ENCODE data around the gene UBXN6.

Gene UBXN6

GRCh38 chr19:4457654-4458395, at the start of gene UBXN6:
Gene UBXN6 (minus strand): TSS chr19:4457794. CDS start chr19:4457697, 97 bp downstream.
- peak; percentile 97 for DNase-seq

GRCh38 chr19:4507150-4507452, 49.5 kb upstream of the UBXN6 start:
- no peak for DNase-seq

DNA sequence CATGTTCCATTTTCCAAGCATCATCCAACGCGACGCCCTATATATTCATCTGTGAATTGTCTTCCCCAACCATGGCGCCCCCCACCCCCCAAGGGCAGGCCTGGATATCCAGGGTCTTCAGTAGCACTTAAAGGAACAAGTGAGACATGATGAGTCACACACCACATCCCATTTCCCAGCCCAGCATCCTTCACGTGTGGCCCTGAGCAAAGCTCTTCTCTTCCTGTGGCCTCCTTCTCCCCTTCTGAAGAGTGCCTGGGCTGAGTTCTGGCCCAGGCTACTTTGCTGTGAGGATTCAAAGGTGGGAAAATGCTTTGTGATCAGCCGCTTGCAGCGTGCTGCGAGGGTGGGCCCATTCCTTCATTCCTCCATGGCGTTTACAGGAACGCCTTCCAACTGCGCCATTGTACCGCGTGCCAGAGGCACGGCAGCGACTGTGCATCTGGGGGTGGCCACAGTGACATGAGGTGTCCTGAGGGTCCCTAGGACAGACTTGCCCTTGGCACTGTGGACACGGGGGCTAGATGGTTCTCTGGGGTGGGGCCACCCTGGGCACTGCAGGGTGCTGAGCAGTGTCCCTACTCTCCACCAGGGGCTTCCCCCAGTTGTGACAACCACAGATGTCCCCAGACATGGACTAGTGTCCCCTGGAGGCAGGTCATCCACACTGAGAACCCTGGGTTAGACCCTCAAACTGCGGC, 49.0 kb upstream of the UBXN6 start:
- DNase-seq, result no peak

DNA sequence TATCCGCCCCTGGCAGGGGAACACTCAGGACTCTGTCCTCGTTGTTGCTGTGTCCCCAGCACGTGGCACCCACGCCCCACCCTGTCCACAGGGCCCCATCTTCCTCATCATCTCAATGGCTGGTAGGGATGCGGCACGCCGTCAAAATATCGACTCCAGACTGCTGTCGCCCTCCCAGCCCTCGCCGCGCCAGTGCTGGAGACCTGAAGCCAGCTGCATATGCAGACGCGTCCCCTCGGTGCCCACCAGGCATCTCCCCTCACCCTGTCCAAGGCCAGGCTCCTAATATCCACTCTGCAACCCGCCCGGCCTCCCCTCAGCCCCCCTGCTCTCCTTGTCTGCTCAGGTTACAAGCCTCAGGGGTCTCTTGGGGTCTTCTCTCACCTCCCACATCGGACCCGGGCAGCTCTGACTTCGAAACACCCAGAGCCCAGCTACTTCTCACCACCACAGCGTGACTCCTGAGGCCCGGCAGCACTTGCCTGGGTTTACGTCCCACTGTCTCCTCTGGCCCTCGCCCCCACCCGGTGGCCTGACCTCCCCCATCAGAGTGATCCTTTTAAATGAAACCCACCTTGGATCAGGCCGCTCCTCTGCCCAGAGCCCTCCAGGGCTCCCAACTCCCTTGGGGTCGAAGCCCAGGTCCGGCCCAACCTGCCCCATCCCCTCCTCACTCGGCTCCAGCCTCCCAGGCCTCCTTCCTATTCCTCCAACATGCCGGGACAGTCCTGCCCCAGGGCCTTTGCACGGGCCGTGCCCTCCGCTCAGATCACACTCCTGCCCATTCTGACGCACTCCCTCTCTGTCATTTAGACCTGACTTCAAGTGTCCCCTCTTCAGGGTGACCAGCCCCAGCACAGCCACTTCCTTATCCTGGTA, 48.2 kb upstream of the UBXN6 start:
- DNase-seq, result no peak

DNA sequence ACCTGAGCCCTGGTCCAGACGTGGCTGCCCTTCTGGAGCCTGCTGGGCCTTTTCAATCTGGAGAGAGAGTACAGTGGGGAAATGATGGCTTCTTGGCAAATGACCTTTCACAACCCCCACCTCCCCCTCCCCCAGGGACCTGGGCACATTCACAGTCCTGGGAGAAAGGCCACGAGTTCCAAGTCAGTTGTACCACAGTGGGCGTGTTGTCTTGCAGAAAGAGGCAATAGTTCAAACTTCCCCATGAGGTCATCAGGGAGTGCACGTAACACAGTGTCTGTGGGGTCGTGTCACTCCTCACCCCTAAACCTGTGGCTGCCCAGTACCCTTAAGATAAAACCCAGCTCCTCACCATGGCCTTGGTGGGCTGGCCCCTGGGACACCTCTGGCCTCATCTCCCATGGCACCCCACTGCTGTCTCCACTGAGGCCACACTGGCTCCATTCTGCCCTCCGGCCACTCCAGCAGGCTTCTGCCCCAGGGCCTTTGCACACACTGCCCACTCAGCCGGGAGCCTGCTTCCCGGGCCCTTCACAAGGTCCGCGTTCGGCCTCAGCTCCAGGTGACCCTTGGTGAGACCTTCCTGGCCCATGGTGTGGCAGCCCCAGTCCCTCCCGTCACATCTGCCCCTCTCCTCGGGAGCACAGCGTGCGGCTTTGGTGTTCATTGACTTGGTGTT, 47.4 kb upstream of the UBXN6 start:
- DNase-seq, result no peak

GRCh38 chr19:4504297-4504701, 46.7 kb upstream of the UBXN6 start:
- DNase-seq, result no peak

DNA sequence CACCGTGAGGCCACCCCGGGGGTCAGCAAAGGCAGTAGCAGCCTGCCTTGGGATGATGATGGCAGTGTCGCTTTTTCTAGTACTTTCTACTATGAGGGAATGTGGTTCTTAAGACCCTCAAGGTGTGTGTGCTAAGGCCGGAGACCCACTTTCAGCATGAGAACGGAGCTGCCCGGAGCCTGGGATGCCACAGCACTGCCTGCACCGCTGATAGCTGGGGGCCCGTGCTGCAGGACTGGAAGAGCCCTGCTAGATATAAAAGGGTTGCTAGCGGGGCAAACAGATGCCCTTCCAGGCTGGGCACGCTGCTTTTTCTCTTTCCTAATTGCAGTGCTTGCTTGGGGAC, 46.2 kb upstream of the UBXN6 start:
- no peak for DNase-seq

DNA sequence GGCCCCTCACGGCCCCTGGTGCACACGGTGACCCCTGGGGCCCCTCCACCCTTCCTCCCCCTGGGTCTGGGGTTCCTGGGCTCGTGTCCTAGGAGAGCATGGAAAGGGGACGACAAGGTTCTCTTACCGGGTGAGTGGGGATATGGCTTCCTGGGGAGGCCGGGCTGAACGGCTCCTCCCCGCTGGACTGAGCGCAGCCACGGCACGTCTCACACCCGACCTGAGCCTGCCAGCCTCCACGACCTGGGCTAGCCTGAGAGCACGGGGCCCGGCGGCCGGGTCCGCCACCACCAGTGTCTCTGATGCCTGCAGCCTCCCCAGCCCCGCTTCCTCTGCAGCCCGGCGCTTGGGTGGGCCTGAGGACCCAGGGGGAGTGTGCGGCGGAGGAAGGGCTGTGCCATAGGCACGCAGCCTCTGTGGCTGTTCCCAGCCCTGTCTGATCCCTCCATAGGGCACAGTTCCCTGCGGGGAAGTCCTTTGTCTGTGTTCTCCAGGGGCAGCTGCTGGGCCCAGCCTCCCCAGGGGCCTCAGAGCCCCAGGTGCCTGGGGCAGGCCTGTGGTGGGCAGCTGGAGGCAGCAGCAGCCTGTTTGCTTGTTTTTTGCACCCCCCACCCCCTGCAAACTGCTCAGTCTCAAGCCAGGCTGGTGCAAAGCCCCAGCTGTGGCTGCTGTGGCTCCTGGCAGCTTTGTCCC, 45.7 kb upstream of the UBXN6 start:
- no peak for DNase-seq

DNA sequence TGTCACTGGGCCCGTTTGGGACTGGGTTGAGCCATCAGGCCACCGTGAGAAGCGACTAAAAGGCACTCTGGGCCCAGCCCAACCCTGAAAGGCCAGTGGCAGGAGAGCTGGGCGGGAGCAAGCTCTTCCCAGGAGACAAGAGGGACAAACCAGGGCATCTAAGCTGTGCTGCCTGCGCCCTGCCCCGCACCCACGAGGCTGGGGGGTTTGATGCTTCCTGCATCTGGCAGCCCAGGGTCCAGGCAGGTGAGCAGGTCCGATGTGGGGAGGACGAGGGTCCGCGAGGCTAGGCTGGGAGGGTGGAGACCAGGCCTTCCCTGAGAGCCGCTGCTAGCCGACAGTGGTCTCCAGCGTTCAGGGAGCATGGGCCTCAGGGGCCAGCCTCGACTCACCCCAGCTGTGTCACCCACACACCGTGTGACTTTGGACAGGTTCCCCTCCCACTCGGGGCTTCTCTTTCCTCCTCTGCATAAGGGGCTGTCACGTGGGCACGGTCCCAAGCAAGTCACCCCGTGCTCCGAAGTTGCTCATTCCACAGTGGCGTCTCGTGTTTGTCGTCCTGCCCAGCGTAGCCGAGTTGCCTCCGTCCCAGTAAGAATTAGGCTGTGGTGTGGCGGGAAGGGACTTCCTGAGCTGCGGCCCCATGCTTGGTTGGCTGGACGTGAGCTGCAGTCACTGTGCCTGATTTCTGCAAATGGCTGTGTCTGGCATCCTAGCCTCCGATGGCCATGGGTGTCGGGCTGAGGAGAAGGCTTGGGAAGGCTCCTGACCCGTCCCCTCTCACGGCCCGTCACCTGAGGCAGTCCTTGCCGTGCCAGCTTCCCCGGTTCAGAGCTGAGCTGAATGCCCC, 44.9 kb upstream of the UBXN6 start:
- DNase-seq, result no peak

GRCh38 chr19:4501691-4502090, 44.1 kb upstream of the UBXN6 start:
- no peak for DNase-seq

DNA sequence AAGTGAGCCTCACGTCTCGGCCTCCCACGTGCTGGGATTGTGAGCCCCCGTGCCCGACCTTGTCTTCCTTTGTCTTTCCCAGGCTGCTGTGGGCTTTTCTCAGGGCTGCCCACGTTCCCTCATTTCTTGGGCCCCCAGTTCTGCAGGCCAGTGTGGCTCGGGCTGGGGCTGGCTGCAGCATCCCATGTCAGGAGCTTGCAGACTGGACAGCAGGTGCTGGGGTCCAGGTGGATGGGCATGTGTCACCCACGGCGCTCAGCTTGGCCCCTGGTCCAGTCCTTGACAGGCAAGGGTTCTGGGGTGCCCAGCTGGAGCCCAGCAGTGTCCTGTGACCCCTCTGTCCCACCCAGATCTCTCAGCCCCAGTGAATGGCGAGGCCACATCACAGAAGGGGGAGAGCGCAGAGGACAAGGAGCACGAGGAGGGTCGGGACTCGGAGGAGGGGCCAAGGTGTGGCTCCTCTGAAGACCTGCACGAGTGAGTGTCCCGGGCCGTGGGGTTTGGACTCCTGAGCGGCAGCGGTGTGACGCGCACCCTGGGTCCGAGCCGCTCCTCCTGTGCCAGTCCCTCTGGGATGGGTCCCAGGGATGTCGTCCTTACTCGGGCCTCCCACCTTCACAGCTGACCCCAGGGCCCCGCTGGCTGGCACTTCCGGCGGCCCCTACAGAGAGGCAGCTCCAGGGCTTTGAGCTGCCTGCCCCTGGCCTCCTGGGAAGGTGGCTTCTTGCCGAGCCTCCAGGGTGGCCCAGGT, 43.4 kb upstream of the UBXN6 start:
- DNase-seq, result no peak

DNA sequence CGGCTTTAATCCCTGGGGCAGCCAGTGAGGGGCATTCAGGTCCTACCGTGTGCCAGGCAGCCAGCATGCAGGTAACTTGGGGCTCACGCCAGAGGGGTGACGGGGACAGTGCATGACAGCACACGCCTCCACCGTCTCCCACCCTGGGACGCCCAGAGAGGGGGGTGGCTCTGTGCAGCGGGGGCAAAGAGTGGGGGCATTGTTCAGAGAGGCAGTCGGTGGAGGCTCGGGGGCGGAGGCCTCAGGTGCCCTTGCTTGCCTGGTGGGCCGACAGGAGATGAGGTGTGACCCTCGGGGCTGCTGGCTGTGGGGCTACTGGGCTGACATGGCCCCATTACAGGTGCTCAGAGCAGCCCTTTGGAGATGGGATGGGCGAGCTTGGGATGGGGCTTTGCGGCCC, 42.3 kb upstream of the UBXN6 start:
- no peak for DNase-seq

- no peak for DNase-seq
These were observed 41.7 kb upstream of the UBXN6 start for GRCh38 chr19:4499318-4499717.

- DNase-seq, result no peak
These were observed 41.1 kb upstream of the UBXN6 start for GRCh38 chr19:4498694-4499093.

DNA sequence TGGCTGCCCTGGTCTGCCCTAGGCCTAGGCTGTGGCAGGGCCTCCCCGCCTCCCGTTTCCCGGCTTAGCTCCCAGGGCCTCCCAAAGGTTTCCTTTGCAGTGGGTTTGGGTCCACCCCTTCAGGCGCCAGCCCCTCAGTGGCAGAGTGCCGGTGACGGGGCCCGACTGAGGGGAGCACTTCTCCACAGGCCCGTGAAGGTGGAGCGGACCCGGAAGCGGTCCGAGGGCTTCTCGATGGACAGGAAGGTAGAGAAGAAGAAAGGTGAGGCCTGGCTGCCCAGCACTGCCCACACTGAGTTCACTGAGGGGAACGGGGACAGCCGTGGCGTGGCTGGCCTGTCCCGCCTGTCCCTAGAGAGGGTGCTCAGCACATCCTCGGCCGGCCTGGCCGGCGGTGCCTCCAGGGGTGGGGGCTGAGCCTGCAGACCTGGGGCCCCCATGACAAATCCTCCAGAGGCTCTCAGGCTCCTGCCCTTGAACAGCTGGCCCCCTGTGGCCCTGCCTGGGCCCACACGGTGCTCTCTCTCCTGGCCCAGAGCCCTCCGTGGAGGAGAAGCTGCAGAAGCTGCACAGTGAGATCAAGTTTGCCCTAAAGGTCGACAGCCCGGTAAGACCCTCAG, 40.3 kb upstream of the UBXN6 start:
- DNase-seq, result no peak

DNA sequence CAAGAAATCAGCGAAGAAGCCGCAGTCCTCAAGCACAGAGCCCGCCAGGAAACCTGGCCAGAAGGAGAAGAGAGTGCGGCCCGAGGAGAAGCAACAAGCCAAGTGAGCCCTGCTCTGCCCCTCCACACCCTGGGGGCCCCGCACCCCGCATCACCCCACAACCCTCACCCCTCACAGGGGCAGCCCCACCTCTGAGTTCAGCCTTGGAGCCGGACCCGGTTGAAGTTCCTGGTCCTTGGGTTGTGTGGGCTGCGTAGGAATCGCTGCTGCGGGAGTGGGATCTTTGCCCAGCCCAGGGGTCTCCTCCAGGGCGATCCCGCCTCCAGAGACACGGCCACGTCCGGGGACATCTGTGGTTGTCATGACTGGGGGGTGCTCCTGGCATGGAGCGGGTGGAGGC, 38.7 kb upstream of the UBXN6 start:
- DNase-seq, result no peak

DNA sequence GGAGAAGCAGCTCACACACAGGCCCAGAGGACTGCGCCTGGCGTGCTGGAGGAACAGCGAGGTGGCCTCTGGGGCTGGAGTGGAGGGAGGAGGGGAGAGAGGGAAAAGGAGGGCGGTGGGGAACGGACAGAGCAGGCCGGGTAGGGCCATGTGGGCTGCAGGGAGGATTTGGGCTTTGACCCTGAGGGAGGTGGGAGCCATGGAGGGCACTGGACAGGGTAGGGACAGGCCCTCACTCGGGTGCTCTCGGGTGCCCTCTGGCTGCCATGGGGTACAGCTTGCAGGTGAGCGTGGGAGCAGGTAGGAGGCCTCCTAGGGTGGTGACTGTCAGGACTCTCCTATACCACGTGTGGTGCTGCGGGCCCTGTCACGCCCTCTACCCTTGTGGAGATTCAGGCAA, 37.9 kb upstream of the UBXN6 start:
- no peak for DNase-seq

- DNase-seq, result no peak
These were observed 37.1 kb upstream of the UBXN6 start for GRCh38 chr19:4494691-4495064.

DNA sequence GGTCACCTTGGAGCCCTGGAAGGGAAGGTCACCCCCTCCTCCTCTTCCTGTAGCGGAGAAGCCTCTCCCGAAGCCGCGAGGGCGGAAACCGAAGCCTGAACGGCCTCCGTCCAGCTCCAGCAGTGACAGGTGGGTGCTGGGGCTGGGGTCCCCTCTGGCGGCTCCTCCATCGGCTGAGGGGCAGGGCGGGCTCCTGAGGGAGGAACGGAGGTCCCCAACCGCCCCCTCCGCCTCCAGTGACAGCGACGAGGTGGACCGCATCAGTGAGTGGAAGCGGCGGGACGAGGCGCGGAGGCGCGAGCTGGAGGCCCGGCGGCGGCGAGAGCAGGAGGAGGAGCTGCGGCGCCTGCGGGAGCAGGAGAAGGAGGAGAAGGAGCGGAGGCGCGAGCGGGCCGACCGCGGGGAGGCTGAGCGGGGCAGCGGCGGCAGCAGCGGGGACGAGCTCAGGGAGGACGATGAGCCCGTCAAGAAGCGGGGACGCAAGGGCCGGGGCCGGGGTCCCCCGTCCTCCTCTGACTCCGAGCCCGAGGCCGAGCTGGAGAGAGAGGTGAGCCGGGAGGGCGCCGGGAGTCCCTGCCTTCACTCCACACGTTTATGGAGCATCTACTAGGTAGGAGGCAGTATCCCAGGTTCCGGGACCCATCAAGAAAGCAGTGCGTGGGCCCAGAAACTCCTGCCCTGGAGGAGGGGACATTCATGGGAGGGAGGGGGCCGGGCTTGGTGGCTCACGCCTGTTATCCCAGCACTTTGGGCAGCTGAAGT, 36.5 kb upstream of the UBXN6 start:
- no peak for DNase-seq
